Smooth muscle cell (in vitro differentiated cells): ENCODE measurements around the gene SLC26A11. TPM values are rescaled to one million over a fixed set of nuclear protein-coding genes. Genes with fewer than 3 reads are reported as not detected.
"Not testable (repeated sequence)": the region's sequence is repeated elsewhere in the genome, so short reads cannot be mapped to it uniquely, and the experiment has no call there.

Experiments used
- DNase-seq: peaks from one replicate; lab custom pipeline; 2025; ENCODE audit not compliant: unreplicated experiment; lab: John Stamatoyannopoulos, UW
- H2AFZ ChIP-seq: fragments of 200-600 bp; sonication (generic); 2 replicates; pipeline ENCODE4 v1.6.0; 2016; ENCODE audit warnings: antibody characterized with exemption, low read depth, mild to moderate bottlenecking
- H3F3A ChIP-seq: fragments of 200-600 bp; sonication (generic); 2 replicates; pipeline ENCODE4 v1.6.0; 2017; ENCODE audit warnings: antibody characterized with exemption, low read depth
- H3K27ac ChIP-seq: fragments of 200-600 bp; sonication (generic); 2 replicates; pipeline ENCODE4 v1.5.1; 2016; ENCODE audit warnings: low read depth, mild to moderate bottlenecking
- H3K27me3 ChIP-seq: fragments of 200-600 bp; sonication (generic); 2 replicates; pipeline ENCODE4 v1.6.1; 2016; ENCODE audit warnings: low read depth, mild to moderate bottlenecking
- H3K36me3 ChIP-seq: fragments of 200-600 bp; sonication (generic); 2 replicates; pipeline ENCODE4 v1.5.1; 2016; ENCODE audit warnings: low read depth
- H3K4me1 ChIP-seq: fragments of 200-600 bp; sonication (generic); 2 replicates; pipeline ENCODE4 v1.5.1; 2016; ENCODE audit warnings: low read depth
- H3K4me2 ChIP-seq: fragments of 200-600 bp; sonication (generic); 2 replicates; pipeline ENCODE4 v1.6.0; 2016; ENCODE audit warnings: mild to moderate bottlenecking
- H3K4me3 ChIP-seq: fragments of 200-600 bp; sonication (generic); 2 replicates; pipeline ENCODE4 v1.5.1; 2016; ENCODE audit warnings: mild to moderate bottlenecking
- H3K79me2 ChIP-seq: fragments of 200-600 bp; sonication (generic); 2 replicates; pipeline ENCODE4 v1.6.0; 2016; ENCODE audit warnings: low read depth, mild to moderate bottlenecking
- H3K9ac ChIP-seq: fragments of 200-600 bp; sonication (generic); 2 replicates; pipeline ENCODE4 v1.6.0; 2016; ENCODE audit warnings: low read depth
- H3K9me3 ChIP-seq: fragments of 200-600 bp; sonication (generic); replicated peaks from 2 replicates; pipeline ENCODE4 v1.5.1; 2016; ENCODE audit warnings: low read depth
- H4K20me1 ChIP-seq: fragments of 200-600 bp; sonication (generic); 2 replicates; pipeline ENCODE4 v1.6.0; 2016; ENCODE audit warnings: low read depth
- CTCF ChIP-seq: fragments of 200-600 bp; sonication (generic); IDR thresholded peaks from 2 replicates; pipeline ENCODE4 v1.5.1; 2017; ENCODE audit warnings: borderline replicate concordance, mild to moderate bottlenecking, antibody characterized with exemption; ENCODE audit not compliant: insufficient read depth, poor library complexity, severe bottlenecking
- WGBS: methylation state at CpG from one replicate; pipeline ENCODE4 v1.1.7; 2016; ENCODE audit warnings: low lambda C conversion rate; 5-methylcytosine and 5-hydroxymethylcytosine counted together
- polyA plus RNA-seq: library from polyadenylated mRNA; unstranded; fragments of >200 nt; fragmentation: Nextera tagmentation; extraction: Ambion mirVana; gene quantifications from 2 replicates; pipeline ENCODE4 v1.2.1, GENCODE V29; 2016
- total RNA-seq: library from RNA; depleted of rRNA; stranded (reverse); fragments of >200 nt; gene quantifications from 2 replicates; pipeline ENCODE4 v1.2.3, GENCODE V29; 2014

Gene SLC26A11
- total and polyA plus RNA-seq, 2 experiments from 2014 or later = 8.2 to 12.2 TPM

DNA sequence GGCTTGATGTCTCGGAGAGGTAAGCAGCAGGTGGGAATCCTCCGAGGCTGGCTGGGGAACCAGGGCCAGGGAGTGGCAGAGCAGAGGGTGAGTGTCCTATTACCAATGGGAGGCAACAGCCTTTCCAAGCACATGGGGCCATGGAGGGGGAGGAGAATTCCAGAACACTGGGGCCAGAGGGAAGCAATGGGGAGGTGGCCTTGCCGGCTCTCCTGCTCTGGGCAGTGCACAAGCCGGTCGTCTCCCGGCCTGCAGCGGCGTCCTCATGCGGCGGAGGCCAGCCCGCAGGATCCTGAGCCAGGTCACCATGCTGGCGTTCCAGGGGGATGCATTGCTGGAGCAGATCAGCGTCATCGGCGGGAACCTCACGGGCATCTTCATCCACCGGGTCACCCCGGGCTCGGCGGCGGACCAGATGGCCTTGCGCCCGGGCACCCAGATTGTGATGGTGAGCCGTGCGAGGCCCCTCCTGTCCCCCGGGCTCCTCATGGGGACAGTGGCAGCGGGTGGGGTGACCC lies 22.0 kb upstream of the SLC26A11 start:
- Histone ChIP-seq H3K4me2 (no peak overlapping the region), H3K9me3 (no peaks in the 10 kb centered on the region), H3K9ac (no peak overlapping the region), H3K79me2 (no peaks in the 10 kb centered on the region), H3K36me3 (no peaks in the 10 kb centered on the region), H4K20me1 (no peaks in the 10 kb centered on the region), H2AFZ (no peak overlapping the region), H3K27ac (no peak overlapping the region), H3K4me3 (no peak overlapping the region), H3K4me1 (no peaks in the 10 kb centered on the region), H3F3A (no peaks in the 10 kb centered on the region), H3K27me3 (no peaks in the 10 kb centered on the region)
- no peak for DNase-seq
- 88% methylated on average over 26 of the region's 27 CpGs for WGBS
- TF ChIP-seq CTCF = no peak

- H3K4me3 ChIP-seq, H3F3A ChIP-seq: not testable (repeated sequence)
- WGBS = 82% methylated on average over 6 of the region's 6 CpGs
These were observed 20.9 kb upstream of the SLC26A11 start for GRCh38 chr17:80199295-80199694.

GRCh38 chr17:80201446-80201845 lies 18.8 kb upstream of the SLC26A11 start:
- Histone ChIP-seq H3K4me3 (no peak overlapping the region), H3K27ac (no peak overlapping the region), H2AFZ (no peak overlapping the region), H3K4me1 (no peaks in the 10 kb centered on the region), H3F3A (no peaks in the 10 kb centered on the region), H3K9me3 (no peaks in the 10 kb centered on the region), H3K9ac (no peak overlapping the region), H3K36me3 (no peaks in the 10 kb centered on the region), H3K4me2 (no peak overlapping the region), H4K20me1 (no peaks in the 10 kb centered on the region), H3K79me2 (no peaks in the 10 kb centered on the region), H3K27me3 (no peaks in the 10 kb centered on the region)
- DNase-seq = no peak
- no peak for TF ChIP-seq CTCF
- 94% methylated on average over 15 of the region's 15 CpGs for WGBS

More at GRCh38 chr17:80199295-80199694, 20.9 kb upstream of the SLC26A11 start:
- H3K79me2 ChIP-seq, H2AFZ ChIP-seq, H3K27me3 ChIP-seq, H3K9me3 ChIP-seq, DNase-seq, H3K4me1 ChIP-seq, H3K36me3 ChIP-seq, H4K20me1 ChIP-seq, H3K27ac ChIP-seq, H3K9ac ChIP-seq, H3K4me2 ChIP-seq: not testable (repeated sequence)

DNA sequence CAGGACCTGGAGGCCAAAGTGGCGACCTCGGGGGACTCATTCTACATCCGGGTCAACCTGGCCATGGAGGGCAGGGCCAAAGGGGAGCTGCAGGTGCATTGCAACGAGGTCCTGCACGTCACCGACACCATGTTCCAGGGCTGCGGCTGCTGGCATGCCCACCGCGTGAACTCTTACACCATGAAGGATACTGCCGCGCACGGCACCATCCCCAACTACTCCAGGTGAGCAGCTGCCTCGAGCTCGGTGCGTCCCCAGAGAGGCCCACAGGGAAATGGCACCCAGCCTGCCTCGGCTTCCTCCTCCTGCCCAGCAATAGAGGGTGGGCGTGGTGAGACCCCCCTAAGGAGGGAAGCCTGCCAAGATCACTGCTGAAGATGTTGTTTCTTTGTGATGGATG lies 18.0 kb upstream of the SLC26A11 start:
- 97% methylated on average over 17 of the region's 17 CpGs for WGBS
- no peak overlapping the region for H3K4me2 ChIP-seq
- H3K4me3 ChIP-seq = no peak overlapping the region
- H3K9me3 ChIP-seq = no peaks in the 10 kb centered on the region
- no peak overlapping the region for H2AFZ ChIP-seq
- no peaks in the 10 kb centered on the region for H4K20me1 ChIP-seq
- H3K27me3 ChIP-seq = no peaks in the 10 kb centered on the region
- no peak overlapping the region for H3K9ac ChIP-seq
- no peaks in the 10 kb centered on the region for H3F3A ChIP-seq
- no peaks in the 10 kb centered on the region for H3K4me1 ChIP-seq
- H3K36me3 ChIP-seq = no peaks in the 10 kb centered on the region
- H3K79me2 ChIP-seq = no peaks in the 10 kb centered on the region
- no peak overlapping the region for H3K27ac ChIP-seq
- DNase-seq = no peak
- no peak for TF ChIP-seq CTCF
